CD4-positive, alpha-beta T cell (primary cell): ENCODE data around the gene TALDO1. TPM values are rescaled to one million over a fixed set of nuclear protein-coding genes. Genes with fewer than 3 reads are reported as not detected.

ENCODE experiments used
- ATAC-seq: fragments of 200-7000 bp; cut with Tn5 transposase; one replicate; pipeline ENCODE4 v1.10.0; 2022; ENCODE audit warnings: mild to moderate bottlenecking; ENCODE audit not compliant: poor library complexity
- CTCF ChIA-PET: fragments of 350-600 bp; sonication (Branson Sonifier 250); formaldehyde crosslinking; loops from one replicate; lab custom pipeline; 2021; ENCODE audit warnings: antibody characterized with exemption, inconsistent platforms; lab: Charles Lee
- POLR2A ChIA-PET: fragments of 350-600 bp; sonication (Branson Sonifier 250); formaldehyde crosslinking; loops from one replicate; lab custom pipeline; 2021; ENCODE audit warnings: antibody characterized with exemption, inconsistent platforms; lab: Charles Lee
- DNase-seq, 14 experiments: peaks; one replicate each; pipeline ENCODE4 v3.0.0-alpha.2; 2013 to 2020; ENCODE audit warnings: mixed read lengths in 2 of 14
- H3K27ac ChIP-seq, 2 donors: one replicate each; pipeline versions ENCODE4 v1.5.1 to v1.7.0; 2013; ENCODE audit warnings: low read length in 2 of 2, low read depth in 1 of 2, mild to moderate bottlenecking in 1 of 2
- H3K27me3 ChIP-seq, 2 experiments: 1 replicate in 1 of 2; 2 replicates in 1 of 2; pipeline versions ENCODE4 v1.6.1 to v1.7.0; 2013; ENCODE audit warnings: low read length in 2 of 2, control low read depth in 1 of 2, mild to moderate bottlenecking in 1 of 2, moderate library complexity in 1 of 2; ENCODE audit not compliant: insufficient read depth in 2 of 2, control insufficient read depth in 1 of 2
- H3K36me3 ChIP-seq: one replicate; pipeline ENCODE4 v1.6.1; 2013; ENCODE audit warnings: low read length, control low read depth; ENCODE audit not compliant: insufficient read depth
- H3K4me1 ChIP-seq: one replicate; pipeline ENCODE4 v1.6.1; 2013; ENCODE audit warnings: low read length, control low read depth; ENCODE audit not compliant: insufficient read depth
- H3K4me3 ChIP-seq: one replicate; pipeline ENCODE4 v1.5.1; 2013; ENCODE audit warnings: mild to moderate bottlenecking, low read length, moderate library complexity
- H3K9me3 ChIP-seq, 2 experiments: 1 replicate in 1 of 2; 2 replicates in 1 of 2; pipeline versions ENCODE4 v1.6.1 to v1.7.0; 2013; ENCODE audit warnings: low read length in 2 of 2, mild to moderate bottlenecking in 2 of 2, control low read depth in 1 of 2, moderate library complexity in 1 of 2; ENCODE audit not compliant: control insufficient read depth in 1 of 2, insufficient read depth in 1 of 2
- H3K27ac Mint-ChIP-seq: one replicate; pipeline ENCODE4 v1.8.0; 2020; ENCODE audit warnings: mixed read lengths
- H3K27me3 Mint-ChIP-seq: one replicate; pipeline ENCODE4 v1.8.0; 2021; ENCODE audit warnings: mixed read lengths
- H3K36me3 Mint-ChIP-seq: one replicate; pipeline ENCODE4 v1.8.0; 2021; ENCODE audit warnings: low read depth, mixed read lengths
- H3K4me1 Mint-ChIP-seq: one replicate; pipeline ENCODE4 v1.8.0; 2021; ENCODE audit warnings: low read depth, mixed read lengths
- H3K4me3 Mint-ChIP-seq: one replicate; pipeline ENCODE4 v1.8.0; 2020; ENCODE audit warnings: mild to moderate bottlenecking, mixed read lengths
- H3K9me3 Mint-ChIP-seq: one replicate; pipeline ENCODE4 v1.8.0; 2020; ENCODE audit warnings: mixed read lengths
- CTCF ChIP-seq: fragments of 200-600 bp; IDR thresholded peaks from one replicate; pipeline ENCODE4 v1.8.0; 2022; ENCODE audit warnings: antibody characterized with exemption, mild to moderate bottlenecking
- intact Hi-C, 2 experiments: fragments of 100-400 bp; cut with DNase I in 1 of 2; cut with micrococcal nuclease in 1 of 2; formaldehyde crosslinking; loops; one replicate each; pipeline versions ENCODE4 v1.15.1 to v1.9.0; 2023 to 2025; cut with DNase I, micrococcal nuclease
- total RNA-seq, 174 experiments: library from RNA in 2 of 174; stranded (reverse) in 2 of 174; gene quantifications; one replicate each; pipeline ENCODE4 v1.2.3 and lab custom pipeline; 2021 to 2026

The TALDO1 gene
- total RNA-seq, 2 experiments from 2014 or later, result 26.2 to 27.7 TPM

GRCh38 chr11:795634-796564, 48.6 kb downstream of the TALDO1 start:
- peak overlapping the region; percentile 91 for H3K27ac Mint-ChIP-seq
- Histone ChIP-seq H3K27ac (peak overlapping the region; percentile 69 to 91), H3K4me1 (peaks cover 48% of the 10 kb centered on the region), H3K27me3 (no peaks in the 10 kb centered on the region), H3K4me3 (peak overlapping the region; percentile 89), H3K36me3 (peaks cover 38% of the 10 kb centered on the region), H3K9me3 (no peaks in the 10 kb centered on the region)
- ATAC-seq, result peak; percentile 52
- H3K27me3 Mint-ChIP-seq, result no peaks in the 10 kb centered on the region
- TF ChIP-seq CTCF, result no peak
- intact Hi-C loops, result loop anchor here (2.0 to 5.0 kb wide), 6 partner anchors 17 to 289 kb away; partner anchors contain the start of genes DEAF1 (in 2 of the 2), TALDO1 (in 2 of the 2), TMEM80 (in 2 of the 2) and GATD1 (in 1 of the 2)
- H3K9me3 Mint-ChIP-seq, result no peaks in the 10 kb centered on the region
- peaks cover 16% of the 10 kb centered on the region for H3K4me1 Mint-ChIP-seq
- POLR2A ChIA-PET, result interaction anchor here (0.6 to 3.2 kb wide), 8 partner anchors 10 to 35 kb away, joined by 3 to 24 read pairs (median 4); partner anchors contain the start of genes PNPLA2 and RPLP2
- peak; percentile 54 to 91 (median 70) for DNase-seq
- peaks cover 10% of the 10 kb centered on the region for H3K36me3 Mint-ChIP-seq
- peak overlapping the region; percentile 92 for H3K4me3 Mint-ChIP-seq
- CTCF ChIA-PET, result interaction anchor here (1.1 kb wide), 1 partner anchor 49 kb away, joined by 4 read pairs; the partner anchor contains the start of gene TALDO1

- H3K4me1 ChIP-seq, result peaks cover 48% of the 10 kb centered on the region
- no peaks in the 10 kb centered on the region for H3K9me3 Mint-ChIP-seq
- no peaks in the 10 kb centered on the region for H3K27me3 ChIP-seq
- intact Hi-C loops, result loop anchor here (1.0 to 5.0 kb wide), 6 partner anchors 13 to 289 kb away; partner anchors contain the start of genes DEAF1 (in 2 of the 2), TALDO1 (in 2 of the 2), TMEM80 (in 2 of the 2) and GATD1 (in 1 of the 2)
- ChIA-PET POLR2A (interaction anchor here (0.9 to 3.2 kb wide), 8 partner anchors 12 to 590 kb away, joined by 3 to 24 read pairs (median 4); partner anchors contain the start of genes BET1L, PNPLA2, RIC8A and RPLP2), CTCF (interaction anchor here (1.1 kb wide), 1 partner anchor 50 kb away, joined by 4 read pairs; the partner anchor contains the start of gene TALDO1)
- H3K4me3 Mint-ChIP-seq, result peak overlapping the region; percentile 92
- peaks cover 6% of the 10 kb centered on the region for H3K36me3 Mint-ChIP-seq
- H3K27me3 Mint-ChIP-seq, result no peaks in the 10 kb centered on the region
- no peaks in the 10 kb centered on the region for H3K9me3 ChIP-seq
- DNase-seq (no peak), ATAC-seq (peak; percentile 2)
- H3K36me3 ChIP-seq, result peaks cover 37% of the 10 kb centered on the region
- peak overlapping the region; percentile 69 to 91 for H3K27ac ChIP-seq
- TF ChIP-seq CTCF, result no peak
- H3K4me1 Mint-ChIP-seq, result peaks cover 16% of the 10 kb centered on the region
- peak overlapping the region; percentile 89 for H3K4me3 ChIP-seq
- H3K27ac Mint-ChIP-seq, result peak overlapping the region; percentile 91
Measured at GRCh38 chr11:796565-797295, 49.5 kb downstream of the TALDO1 start.
